Gastrocnemius medialis (tissue), 4 donors: ENCODE measurements around the gene DPP10. TPM values are rescaled to one million over a fixed set of nuclear protein-coding genes. Genes with fewer than 3 reads are reported as not detected.

Source experiments
- ATAC-seq, 2 donors: fragments of 150-250 bp; one replicate each; pipeline ENCODE4 v1.9.1; 2016
- DNase-seq, 2 donors: peaks; one replicate each; pipeline ENCODE4 v3.0.0-alpha.2; 2019
- H3K27ac ChIP-seq, 4 donors: fragments of 200-600 bp; sonication (generic); 1 replicate in 1 of 4; 2 replicates in 3 of 4; pipeline ENCODE4 v1.5.1; 2016 to 2018; ENCODE audit warnings: mild to moderate bottlenecking in 2 of 4, moderate library complexity in 1 of 4
- H3K27me3 ChIP-seq, 3 donors: fragments of 200-600 bp; sonication (generic) in 2 of 3; 1 replicate in 1 of 3; 2 replicates in 2 of 3; pipeline versions ENCODE4 v1.5.1 to v1.6.0; 2016 to 2019; ENCODE audit warnings: mild to moderate bottlenecking in 1 of 3, moderate library complexity in 1 of 3
- H3K36me3 ChIP-seq, 2 donors: fragments of 200-600 bp; sonication (generic) in 1 of 2; one replicate each; pipeline ENCODE4 v1.5.1; 2017 to 2018
- H3K4me1 ChIP-seq, 2 donors: fragments of 200-600 bp; sonication (generic) in 1 of 2; one replicate each; pipeline ENCODE4 v1.5.1; 2016 to 2017; ENCODE audit warnings: mild to moderate bottlenecking in 2 of 2
- H3K4me3 ChIP-seq, 4 donors: fragments of 200-600 bp; sonication (generic) in 3 of 4; 1 replicate in 1 of 4; 2 replicates in 3 of 4; pipeline ENCODE4 v1.5.1; 2016 to 2019; ENCODE audit warnings: mild to moderate bottlenecking in 2 of 4
- H3K9me3 ChIP-seq, 3 donors: fragments of 200-600 bp; sonication (generic) in 2 of 3; 1 replicate in 1 of 3; 2 replicates in 2 of 3; pipeline ENCODE4 v1.5.1; 2016 to 2019
- CTCF ChIP-seq, 5 experiments: fragments of 450-650 bp in 3 of 5; fragments of 200-600 bp in 2 of 5; sonication (generic) in 2 of 5; IDR thresholded peaks in 4 of 5; conservative IDR thresholded peaks in 1 of 5; 1 replicate in 4 of 5; 2 replicates in 1 of 5; pipeline ENCODE4 v1.5.1; 2016 to 2019; ENCODE audit warnings: antibody characterized with exemption in 5 of 5, mild to moderate bottlenecking in 3 of 5, moderate library complexity in 3 of 5
- POLR2A ChIP-seq, 2 donors: fragments of 450-650 bp; IDR thresholded peaks; one replicate each; pipeline ENCODE4 v1.6.1; 2017; ENCODE audit warnings: antibody characterized with exemption in 2 of 2, mild to moderate bottlenecking in 2 of 2, moderate library complexity in 2 of 2
- in situ Hi-C, 4 donors: fragments of 200-750 bp; cut with MboI; loops; one replicate each; pipeline versions ENCODE4 v1.15.0 to v1.8.0; 2017; ENCODE audit warnings: low sequenced_read_pairs in 4 of 4
- intact Hi-C: fragments of 100-400 bp; cut with DNase I; formaldehyde crosslinking; loops from one replicate; pipeline ENCODE4 v1.15.1; 2023; ENCODE audit warnings: low total_unique reads
- total RNA-seq, 4 donors: library from RNA; depleted of rRNA; stranded (reverse); fragments of >200 nt; gene quantifications; one replicate each; pipeline versions ENCODE4 v1.1.0 to v1.2.3, GENCODE V29; 2016

Gene DPP10
- total RNA-seq, 4 donors from 2014 or later, result not detected

GRCh38 chr2:115208493-115209164 lies 766.2 kb downstream of the DPP10 start:
- Histone ChIP-seq H3K4me1 (no peaks in the 10 kb centered on the region), H3K27ac (no peak overlapping the region), H3K4me3 (no peak overlapping the region), H3K27me3 (no peaks in the 10 kb centered on the region), H3K36me3 (no peaks in the 10 kb centered on the region), H3K9me3 (no peaks in the 10 kb centered on the region)
- in situ Hi-C loops (no loop called here), intact Hi-C loops (no loop called here)
- ATAC-seq (no peak), DNase-seq (no peak)
- TF ChIP-seq CTCF (IDR thresholded peaks at IDR 0.05 in 4 of 5, conservative IDR thresholded peaks at IDR 0.05 in 1 of 5), result no peak
- no peak for TF ChIP-seq POLR2A (IDR thresholded peaks at IDR 0.05)

- intact Hi-C loops, result no loop called here
- Histone ChIP-seq H3K27me3 (no peaks in the 10 kb centered on the region), H3K4me1 (no peaks in the 10 kb centered on the region), H3K4me3 (no peak overlapping the region), H3K27ac (no peak overlapping the region), H3K36me3 (no peaks in the 10 kb centered on the region), H3K9me3 (no peaks in the 10 kb centered on the region)
- no peak for ATAC-seq
- TF ChIP-seq CTCF (IDR thresholded peaks at IDR 0.05 in 4 of 5, conservative IDR thresholded peaks at IDR 0.05 in 1 of 5) (no peak), POLR2A (IDR thresholded peaks at IDR 0.05) (no peak)
- in situ Hi-C loops, result no loop called here
- no peak for DNase-seq
Observed at GRCh38 chr2:115214050-115214449, 771.6 kb downstream of the DPP10 start.

GRCh38 chr2:115219296-115219695 lies 776.9 kb downstream of the DPP10 start:
- Histone ChIP-seq H3K4me1 (no peaks in the 10 kb centered on the region), H3K27ac (no peak overlapping the region), H3K36me3 (no peaks in the 10 kb centered on the region), H3K9me3 (no peaks in the 10 kb centered on the region), H3K27me3 (no peaks in the 10 kb centered on the region), H3K4me3 (no peak overlapping the region)
- TF ChIP-seq POLR2A (IDR thresholded peaks at IDR 0.05) (no peak), CTCF (IDR thresholded peaks at IDR 0.05 in 4 of 5, conservative IDR thresholded peaks at IDR 0.05 in 1 of 5) (no peak)
- in situ Hi-C loops (no loop called here), intact Hi-C loops (no loop called here)
- ATAC-seq (no peak), DNase-seq (no peak)

- Histone ChIP-seq H3K36me3 (no peaks in the 10 kb centered on the region), H3K9me3 (no peaks in the 10 kb centered on the region), H3K27me3 (no peaks in the 10 kb centered on the region), H3K4me1 (no peaks in the 10 kb centered on the region), H3K4me3 (no peak overlapping the region), H3K27ac (no peak overlapping the region)
- ATAC-seq (no peak), DNase-seq (no peak)
- in situ Hi-C loops (no loop called here), intact Hi-C loops (no loop called here)
- no peak for TF ChIP-seq CTCF (IDR thresholded peaks at IDR 0.05 in 4 of 5, conservative IDR thresholded peaks at IDR 0.05 in 1 of 5)
- no peak for TF ChIP-seq POLR2A (IDR thresholded peaks at IDR 0.05)
Observed at GRCh38 chr2:115234186-115234585, 791.7 kb downstream of the DPP10 start.

GRCh38 chr2:115234737-115235136 lies 792.3 kb downstream of the DPP10 start:
- in situ Hi-C loops (no loop called here), intact Hi-C loops (no loop called here)
- Histone ChIP-seq H3K9me3 (no peaks in the 10 kb centered on the region), H3K36me3 (no peaks in the 10 kb centered on the region), H3K27ac (no peak overlapping the region), H3K4me3 (no peak overlapping the region), H3K27me3 (no peaks in the 10 kb centered on the region), H3K4me1 (no peaks in the 10 kb centered on the region)
- no peak for ATAC-seq
- TF ChIP-seq CTCF (IDR thresholded peaks at IDR 0.05 in 4 of 5, conservative IDR thresholded peaks at IDR 0.05 in 1 of 5), result no peak
- no peak for TF ChIP-seq POLR2A (IDR thresholded peaks at IDR 0.05)
- no peak for DNase-seq
